NCI-H2227 (cell line): Measurements from ENCODE around the gene C2orf76.

Experiments
- DNase-seq: peaks from one replicate; lab custom pipeline; 2025; ENCODE audit not compliant: unreplicated experiment; lab: John Stamatoyannopoulos, UW

Gene C2orf76

DNA sequence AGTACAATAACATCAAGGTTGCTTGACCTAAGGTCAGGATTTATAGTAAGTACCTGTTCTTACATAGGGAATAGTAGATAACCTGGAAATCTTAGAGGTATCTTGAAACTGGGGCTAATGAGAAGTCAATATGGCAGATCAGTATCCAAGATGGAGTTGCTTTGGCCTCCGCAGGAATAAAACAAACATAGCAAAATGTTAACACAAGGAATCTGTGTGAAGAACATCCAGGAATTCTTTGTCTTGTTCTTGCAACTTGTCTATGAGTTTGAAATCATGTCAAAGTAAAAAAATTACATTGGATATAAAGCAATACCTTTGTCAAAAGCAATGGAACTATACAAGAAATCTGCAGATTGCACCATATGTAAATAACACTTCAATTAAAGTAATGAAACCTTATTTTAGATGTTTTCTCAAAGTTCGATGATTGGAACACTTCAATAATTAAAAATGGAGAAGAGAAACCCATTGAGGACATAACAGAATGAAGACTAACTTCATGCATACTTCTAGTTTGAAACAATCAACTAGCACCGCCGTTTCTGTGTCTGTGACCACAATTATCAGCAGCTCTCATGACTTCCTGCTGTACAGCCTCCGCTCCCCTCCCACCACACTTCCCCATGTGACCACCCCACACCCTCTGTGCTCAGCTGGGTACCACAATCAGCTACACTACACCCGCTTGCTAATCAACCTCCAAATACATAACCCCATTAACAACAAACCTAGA lies 27.6 kb downstream of the C2orf76 start:
- no peak for DNase-seq

DNA sequence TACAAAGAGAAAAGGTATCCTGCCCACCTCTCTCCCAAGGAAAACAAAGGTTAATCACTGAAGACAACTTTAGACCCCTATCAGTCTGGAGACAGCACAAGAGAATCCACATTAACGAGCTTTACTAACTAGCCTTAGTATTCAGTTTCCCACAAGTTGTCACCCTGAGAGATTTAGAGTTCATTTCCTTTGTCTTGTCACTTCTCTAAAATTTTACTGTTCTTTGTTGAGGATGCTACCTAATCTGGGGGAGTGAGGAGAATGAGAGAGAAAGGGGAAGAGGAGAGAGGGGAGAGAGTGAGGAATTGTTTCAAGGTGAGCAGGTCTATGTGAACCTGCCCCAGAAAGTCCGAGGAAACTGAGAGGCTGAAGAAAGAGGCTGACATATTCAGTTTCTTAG lies 28.4 kb downstream of the C2orf76 start:
- no peak for DNase-seq

DNA sequence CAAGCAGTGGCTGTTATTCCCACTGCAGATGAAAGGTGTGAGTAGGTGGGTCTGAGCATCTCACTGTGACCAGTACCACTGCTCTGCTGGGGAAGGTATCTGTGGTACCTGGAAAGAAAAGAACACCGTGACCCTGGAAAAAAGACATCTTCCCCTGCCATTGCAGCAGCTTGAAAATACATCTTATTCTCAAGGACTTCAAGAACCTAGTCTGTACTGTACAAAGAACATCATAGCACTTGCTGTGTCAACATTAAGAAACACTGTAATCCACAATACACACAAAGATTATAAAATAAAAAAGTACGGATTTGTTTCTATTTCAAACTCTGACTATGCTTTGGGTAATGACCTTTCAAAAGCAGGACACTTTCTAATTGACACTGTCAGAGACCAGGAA lies 28.9 kb downstream of the C2orf76 start:
- no peak for DNase-seq

DNA sequence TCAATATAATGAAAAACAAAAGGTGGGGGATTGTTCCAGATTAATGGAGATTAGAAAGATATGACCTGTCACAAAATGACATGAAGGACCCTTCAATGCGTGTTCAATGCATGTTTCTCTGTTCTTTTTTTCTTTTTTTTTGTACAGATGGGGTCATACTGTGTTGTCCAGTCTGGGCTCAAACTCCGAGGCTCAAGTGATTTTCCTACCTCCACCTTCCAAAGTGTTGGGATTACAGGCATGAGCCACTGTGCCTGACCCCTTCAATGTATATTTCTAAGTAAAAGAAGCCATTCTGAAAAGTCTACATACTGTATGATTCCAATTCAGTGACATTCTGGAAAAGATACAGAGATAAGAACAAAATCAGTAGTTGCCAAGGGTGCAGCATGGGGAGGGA lies 32.8 kb downstream of the C2orf76 start:
- no peak for DNase-seq

DNA sequence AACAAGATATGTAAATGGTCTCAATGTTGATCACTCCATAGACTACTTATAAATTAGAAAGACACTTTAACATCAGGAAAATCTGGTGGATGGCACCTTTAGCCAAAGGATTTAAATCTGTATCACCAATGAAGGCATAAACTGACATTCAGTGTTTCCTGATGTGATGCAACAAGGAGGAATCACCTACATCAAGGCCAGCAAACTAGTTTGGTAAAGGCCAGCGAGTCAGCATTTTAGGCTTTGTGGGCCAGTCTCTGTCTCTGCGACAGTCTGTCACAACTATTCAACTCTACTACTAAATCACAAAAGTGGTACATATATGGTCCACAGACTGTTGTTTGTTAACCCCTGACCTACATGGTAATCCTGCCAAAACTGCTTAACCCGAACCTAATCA lies 33.3 kb downstream of the C2orf76 start:
- no peak for DNase-seq

DNA sequence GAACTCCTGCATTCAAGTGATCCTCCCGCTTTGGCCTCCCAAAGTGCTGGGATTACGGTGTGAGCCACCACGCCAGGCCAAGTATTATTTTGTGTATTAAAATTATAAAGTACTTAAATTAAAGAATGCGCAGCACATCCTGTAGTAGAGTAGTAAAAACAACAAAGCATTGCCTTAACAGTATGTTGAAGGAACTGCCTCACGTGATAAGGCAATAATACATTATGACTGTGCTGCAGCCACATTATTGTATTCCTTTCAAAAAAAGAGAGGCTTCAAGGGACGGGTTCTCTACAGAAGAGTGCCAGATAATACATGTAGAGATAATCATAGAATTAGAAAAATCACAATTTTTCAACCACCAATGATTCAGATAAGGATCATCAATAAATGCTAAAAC lies 33.7 kb downstream of the C2orf76 start:
- DNase-seq, result no peak

DNA sequence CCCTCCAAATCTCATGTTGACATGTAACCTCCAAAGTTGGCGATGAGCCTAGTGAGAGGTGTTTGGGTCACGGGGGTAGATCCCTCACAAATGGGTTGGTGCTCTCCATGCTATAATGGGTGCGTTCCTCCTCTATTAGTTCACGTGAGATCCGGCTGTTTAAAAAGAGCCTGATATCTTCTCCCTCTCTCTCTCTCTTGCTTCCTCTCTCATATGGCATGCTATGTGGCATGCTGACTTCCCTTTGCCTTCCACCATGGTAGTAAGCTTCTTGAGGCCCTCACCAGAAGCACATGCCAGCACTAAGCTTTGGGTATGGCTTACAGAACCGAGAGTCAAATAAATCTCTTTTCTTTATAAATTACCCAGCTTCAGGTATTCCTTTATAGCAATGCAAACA lies 39.2 kb downstream of the C2orf76 start:
- no peak for DNase-seq

DNA sequence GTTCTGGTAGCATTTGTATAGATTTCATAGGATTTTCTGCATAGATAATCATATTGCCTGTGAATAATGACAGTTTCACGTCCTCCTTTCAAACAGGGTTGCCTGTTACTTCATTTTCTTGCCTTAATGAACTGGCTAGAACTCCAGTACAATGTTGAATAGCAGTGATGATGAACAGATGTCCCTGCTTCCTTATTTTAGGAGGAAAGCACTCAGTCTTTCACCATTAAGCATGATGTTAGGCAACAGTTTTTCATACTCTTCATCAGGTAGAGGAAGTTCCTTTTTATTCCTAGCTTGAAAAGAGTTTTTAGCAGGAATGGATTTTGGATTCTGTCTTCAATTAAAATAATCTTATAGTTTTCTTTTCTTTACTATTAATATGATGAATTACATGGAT lies 39.7 kb downstream of the C2orf76 start:
- DNase-seq, result no peak

DNA sequence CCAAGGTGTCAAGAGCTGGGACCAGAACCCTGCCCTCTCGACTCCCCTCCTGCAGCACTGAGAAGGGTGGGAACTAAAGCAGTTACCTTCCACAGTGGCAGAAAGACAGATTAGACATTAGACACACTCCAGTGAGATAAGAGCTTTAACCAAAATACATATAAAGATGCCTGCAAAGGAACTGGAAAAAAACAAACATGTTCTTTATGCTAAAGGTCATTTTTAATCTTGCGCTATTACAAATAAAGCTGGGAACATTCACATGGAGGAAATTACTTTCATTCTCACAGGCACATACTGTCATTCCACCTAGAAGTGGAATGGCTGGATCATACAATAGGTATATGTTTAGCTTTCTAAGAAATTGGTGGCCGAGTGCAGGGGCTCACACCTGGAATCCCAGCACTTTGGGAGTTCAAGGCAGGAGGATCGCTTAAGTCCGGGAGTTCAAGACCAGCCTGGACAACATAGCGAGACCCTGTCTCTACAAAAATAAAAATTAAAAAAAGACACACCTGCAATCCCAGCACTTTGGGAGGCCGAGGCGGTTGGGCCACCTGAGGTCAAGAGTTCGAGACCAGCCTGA lies 41.9 kb downstream of the C2orf76 start:
- no peak for DNase-seq

DNA sequence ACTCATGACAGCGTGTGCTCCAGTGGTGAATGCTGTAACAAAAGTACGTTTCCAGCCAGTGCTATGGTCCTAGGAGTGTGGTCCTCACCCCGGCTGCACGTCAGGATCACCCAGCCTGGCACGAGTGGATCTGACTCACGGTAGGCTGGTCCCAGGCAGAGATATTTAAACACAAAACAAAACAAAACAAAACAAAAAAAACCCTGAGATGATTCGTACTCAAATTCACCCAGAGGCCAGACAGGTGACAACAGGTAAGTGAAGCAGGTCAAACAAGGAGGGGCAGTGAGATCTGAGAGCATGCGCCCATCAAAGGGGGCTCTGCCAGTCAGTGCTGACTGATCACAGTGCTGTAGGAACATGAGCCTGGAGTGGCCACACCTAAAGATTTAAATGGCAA lies 43.2 kb downstream of the C2orf76 start:
- no peak for DNase-seq

DNA sequence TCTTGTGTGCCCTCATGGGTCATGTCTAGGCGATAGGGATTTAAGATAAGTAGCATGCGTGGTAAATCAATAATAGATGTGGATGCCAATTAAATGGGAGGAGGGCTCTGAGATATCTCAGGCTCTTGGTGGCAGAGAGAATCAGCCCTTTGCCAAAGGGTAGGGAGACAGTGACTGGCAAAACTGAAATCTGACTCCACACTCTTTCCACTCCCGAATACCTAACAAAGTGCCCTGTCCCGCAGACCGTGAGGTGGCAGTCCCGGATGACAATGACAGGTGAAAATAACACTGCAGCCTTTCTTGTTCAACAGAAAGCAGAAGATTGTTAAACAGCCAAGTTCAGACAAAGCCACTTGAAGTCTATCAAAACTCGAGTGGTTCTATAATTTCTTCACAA lies 47.0 kb downstream of the C2orf76 start:
- DNase-seq, result no peak

DNA sequence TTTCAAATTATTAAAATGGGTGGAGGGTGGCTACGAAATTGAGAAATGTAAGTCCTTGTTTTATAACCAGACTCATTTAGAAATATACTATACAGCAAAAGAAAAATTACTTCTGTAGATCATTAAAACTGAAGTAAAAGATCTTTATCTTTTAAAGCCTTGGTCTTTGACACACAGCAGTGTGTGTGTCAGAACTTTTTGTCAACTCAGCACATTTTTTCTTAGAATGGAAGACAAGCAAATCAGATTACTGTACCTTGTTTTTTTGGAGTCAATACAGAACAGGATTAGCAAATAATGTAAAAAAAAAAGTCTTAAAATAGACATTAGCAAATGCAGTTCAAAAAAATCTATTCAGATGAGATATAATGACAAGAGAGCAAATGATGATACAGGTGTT lies 49.1 kb downstream of the C2orf76 start:
- no peak for DNase-seq

DNA sequence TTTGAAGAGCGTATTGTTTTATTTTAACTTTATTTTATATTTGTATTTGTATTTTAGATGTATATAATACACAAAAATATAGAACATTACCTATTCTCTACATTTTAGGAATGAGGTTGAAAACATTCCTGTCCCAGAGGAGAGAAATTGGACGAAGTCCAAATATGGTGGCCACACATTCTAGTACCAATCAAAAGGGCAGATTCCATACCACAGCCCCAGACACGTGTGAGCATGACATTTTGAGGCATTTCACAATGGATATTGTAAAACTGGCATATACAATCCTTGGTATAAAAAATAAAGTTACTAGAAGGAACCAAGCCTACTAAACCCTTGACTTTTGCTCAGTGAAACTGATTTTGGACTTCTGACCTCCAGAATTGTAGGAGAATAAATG lies 50.6 kb downstream of the C2orf76 start:
- no peak for DNase-seq

DNA sequence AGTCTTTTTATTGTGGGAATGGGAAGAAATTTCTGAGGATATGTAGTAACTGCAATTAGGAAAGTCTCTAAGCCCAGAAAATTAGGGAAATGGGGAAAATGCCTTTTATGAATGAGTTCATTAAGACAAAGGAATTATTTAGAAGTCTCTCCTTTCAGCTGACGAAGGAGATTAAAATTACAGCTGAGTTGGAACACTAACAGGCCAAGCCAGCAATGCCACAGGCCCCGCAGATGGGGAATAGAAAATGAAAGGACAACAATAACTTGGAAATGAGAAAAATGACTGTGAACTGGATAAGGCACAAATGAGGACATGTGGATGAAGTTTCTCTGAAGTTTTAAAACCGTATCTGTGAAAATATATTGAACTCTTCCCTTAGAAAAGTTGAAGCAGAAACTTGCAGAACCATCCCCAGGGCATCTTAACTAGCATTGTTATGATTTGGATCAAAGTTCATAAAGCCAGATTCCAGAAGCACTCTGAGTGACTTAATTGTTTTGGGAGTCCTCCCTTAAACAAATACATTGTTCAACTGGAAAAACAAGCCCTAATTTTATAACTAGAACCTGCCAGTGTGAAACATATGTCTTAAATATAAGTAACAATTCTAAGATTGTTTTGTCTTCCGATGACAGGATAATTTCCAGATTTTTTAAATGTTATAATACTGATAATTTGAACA lies 51.3 kb downstream of the C2orf76 start:
- DNase-seq, result no peak

DNA sequence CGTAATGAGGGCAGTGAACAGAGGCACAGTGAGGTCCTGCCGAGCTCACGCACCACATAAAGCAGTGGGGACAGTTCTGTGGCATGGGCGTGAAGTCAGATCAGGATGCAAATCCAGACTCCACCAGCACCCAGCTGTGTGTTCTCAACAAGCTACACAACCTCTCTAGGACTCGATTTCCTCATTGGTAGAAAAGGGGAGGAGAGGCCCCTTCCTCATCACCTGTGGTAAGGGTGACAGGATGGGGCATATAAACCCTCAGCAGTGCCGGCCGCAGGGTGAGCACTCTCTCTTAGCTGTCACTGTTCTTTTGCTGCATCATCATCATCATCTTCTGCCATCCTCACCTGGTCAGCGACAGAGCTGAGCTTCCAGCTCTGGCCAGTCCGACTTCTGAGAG lies 54.8 kb downstream of the C2orf76 start:
- DNase-seq, result no peak

DNA sequence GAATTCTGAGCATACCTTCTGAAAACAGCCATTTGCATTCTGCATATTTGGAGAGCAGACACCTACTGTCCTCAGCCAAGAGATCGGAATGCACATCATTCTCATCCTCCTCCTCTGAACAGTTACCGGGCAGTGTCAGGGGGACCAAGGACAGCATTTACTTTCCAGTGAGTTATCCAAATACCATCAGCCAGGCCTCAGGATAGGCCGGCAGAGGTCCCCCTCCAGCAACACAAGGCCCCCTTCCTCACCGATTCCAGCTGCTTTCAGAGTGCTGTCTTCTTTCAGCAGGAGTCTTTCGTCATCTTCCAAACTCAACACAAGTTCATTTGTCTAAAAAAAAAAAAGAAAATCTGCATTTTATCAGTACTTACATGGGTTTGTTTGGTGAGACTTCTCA lies 55.3 kb downstream of the C2orf76 start:
- DNase-seq, result no peak

DNA sequence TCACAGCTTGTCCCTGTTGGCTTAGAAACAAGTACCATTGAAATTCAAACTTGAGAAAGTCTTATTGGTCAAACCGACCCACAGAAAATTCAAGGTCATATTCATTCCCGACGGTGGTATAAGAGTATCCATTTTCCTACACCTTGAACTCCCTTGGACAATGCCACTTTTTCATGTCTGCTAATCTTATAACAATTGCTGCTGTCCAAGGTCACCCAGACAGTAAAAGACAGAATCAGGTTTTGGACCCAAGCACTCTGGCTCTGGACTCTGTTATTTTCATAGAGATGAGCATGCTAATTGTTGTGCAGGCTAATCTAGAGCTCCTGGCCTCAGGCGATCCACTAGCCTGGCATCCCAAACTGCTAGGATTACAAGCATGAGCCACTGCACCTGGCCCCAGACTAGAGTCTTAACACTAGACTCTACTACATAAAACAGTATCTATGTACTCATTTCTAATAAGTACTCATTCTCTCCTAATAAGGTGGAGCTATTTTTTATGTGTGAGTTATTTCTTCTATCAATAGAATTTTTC lies 57.8 kb downstream of the C2orf76 start:
- no peak for DNase-seq

DNA sequence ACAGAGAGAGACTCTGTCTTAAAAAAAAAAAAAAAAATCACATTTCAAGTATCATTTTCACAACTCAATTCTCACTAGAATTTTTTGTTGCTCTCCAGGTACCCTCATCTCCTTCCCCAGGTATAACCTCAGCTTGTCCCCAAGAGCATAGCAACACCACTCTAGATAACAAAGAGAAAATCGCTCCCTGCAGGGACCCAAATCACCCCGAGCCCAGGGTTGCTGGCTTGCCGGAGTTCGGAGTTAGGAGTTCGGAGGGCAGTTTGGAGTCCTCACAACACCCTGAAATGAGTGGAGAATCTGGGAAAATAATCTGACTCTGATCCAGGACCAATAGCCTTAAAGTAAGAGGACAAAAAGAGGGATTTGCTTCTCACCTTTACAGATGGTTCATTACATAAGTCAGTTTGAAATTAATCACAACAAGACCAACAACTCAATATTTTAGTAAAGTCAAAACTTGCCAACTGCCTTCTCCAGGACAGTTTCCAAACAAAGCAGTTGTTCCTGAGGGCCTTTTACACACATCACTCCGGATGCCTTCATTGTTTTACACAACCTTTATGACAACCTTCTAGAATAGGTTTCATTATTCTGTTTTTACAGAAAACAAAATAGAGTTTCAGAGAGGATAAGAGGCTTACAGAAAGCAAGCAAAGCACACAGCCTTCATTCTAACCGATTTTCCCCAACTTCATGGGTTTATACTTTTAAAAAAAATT lies 59.1 kb downstream of the C2orf76 start:
- DNase-seq, result no peak

DNA sequence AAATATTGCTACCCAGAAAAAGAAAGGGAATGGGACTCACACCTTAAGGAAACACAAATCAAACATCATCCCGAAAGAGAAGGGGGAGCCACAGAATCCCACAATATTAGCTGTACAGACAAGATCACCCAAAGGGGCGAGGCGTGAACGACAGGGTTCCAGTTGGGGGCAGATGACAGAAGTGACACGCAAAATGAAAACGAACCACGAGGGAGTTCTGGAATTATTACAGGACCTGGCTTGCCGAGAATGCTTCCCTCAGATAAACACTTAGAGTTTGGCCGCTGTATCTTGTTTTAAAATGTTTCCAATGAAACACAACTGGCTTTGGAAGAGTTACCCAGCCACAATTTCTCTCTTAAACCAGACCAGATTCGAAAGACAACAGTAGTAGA lies 60.4 kb downstream of the C2orf76 start:
- DNase-seq, result no peak

DNA sequence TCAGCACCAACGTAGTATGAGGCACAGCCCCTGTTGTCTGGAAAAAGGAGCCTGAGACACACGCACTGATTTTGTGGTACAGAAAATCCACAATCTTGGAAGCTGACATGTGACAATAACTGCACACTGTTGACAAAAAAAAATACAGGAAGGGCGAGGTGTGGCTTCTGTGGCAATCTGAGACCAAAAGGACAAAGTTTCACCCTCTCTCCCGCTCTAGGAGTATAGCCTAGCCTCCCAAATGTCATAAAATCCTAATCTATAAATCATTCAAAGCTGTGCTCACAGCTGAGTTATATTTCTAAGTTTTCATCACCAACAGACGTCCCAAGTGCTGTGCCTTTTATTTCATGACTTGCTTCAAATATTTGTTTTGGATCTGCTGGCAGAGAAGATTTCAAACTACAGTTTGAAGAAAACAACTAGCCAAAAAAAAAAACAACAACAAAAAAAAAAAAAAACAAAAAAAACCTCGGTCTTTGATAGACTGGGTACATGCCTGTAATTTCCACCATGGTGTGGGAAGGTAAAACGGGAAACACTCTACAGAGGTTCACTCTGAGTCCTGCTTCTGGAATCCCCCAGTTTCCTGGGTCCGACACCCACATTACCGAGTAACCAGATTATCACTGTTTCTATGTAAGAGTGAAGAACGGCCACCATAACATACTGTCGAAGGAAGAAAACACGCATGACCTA lies 61.0 kb downstream of the C2orf76 start:
- no peak for DNase-seq

DNA sequence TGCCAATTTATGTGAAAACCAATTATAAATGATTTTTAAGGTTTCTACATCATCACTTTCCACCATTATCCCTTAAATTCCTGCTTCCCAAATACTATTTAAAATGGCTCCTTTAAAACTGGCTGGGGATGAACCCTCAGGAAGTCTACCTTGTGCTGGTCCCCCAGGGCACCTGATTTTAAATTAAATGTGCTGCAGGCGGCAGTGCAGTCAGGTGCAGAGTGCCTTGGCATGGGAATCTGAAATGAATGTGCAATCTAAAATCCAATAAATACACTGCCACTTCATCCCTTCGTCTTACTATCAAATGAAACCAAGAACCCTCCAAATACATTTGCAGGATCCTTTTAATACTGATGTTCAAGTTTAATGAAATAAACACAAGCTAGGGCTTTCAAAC lies 61.8 kb downstream of the C2orf76 start:
- no peak for DNase-seq
